GM12878 (cell line): ENCODE results near the gene ZNF771. TPM values are rescaled to one million over a fixed set of nuclear protein-coding genes. Genes with fewer than 3 reads are reported as not detected.
A peak's percentile ranks its signal among the peaks of the same experiment; 100 is the strongest.

Source experiments
- ATAC-seq: fragments of 200-7000 bp; cut with Tn5 transposase; 3 replicates; pipeline ENCODE4 v1.9.1; 2020; ENCODE audit warnings: mild to moderate bottlenecking, moderate library complexity
- BruUV-seq: library from RNA; stranded (reverse); fragments of 400-500 nt; replicated peaks from 2 replicates; lab custom pipeline; 2021; lab: Mats Ljungman, UMichigan
- CTCF ChIA-PET: fragments of 300-600 bp; sonication (Branson Sonifier 250); formaldehyde crosslinking; extraction: SDS; loops from one replicate; lab custom pipeline; 2021; ENCODE audit warnings: inconsistent platforms; lab: Yijun Ruan, JAX
- POLR2A ChIA-PET: fragments of 350-600 bp; formaldehyde crosslinking; extraction: SDS; loops from one replicate; lab custom pipeline; 2021; ENCODE audit warnings: inconsistent platforms; lab: Charles Lee
- RAD21 ChIA-PET: fragments of 300-600 bp; sonication (Branson Sonifier 250); formaldehyde crosslinking; loops from one replicate; lab custom pipeline; 2023; ENCODE audit warnings: antibody characterized with exemption; ENCODE audit not compliant: unreplicated experiment; lab: Charles Lee
- SMC1A ChIA-PET: fragments of 300-600 bp; sonication (Branson Sonifier 250); formaldehyde crosslinking; loops from one replicate; lab custom pipeline; 2023; ENCODE audit not compliant: unreplicated experiment, uncharacterized antibody; lab: Charles Lee
- DNase-seq: peaks from one replicate; pipeline ENCODE4 v3.0.0-alpha.2; 2011; ENCODE audit warnings: low read depth, low spot score
- FAIRE-seq: peaks from 3 replicates; lab custom pipeline; 2011; peaks lifted over from hg19 to GRCh38; lab: Jason Lieb, UNC
- H2AFZ ChIP-seq: 2 replicates; pipeline ENCODE4 v1.6.0; 2011; ENCODE audit warnings: low read depth, low read length, control low read depth; ENCODE audit not compliant: control insufficient read depth
- H3K27ac ChIP-seq: 2 replicates; pipeline ENCODE4 v1.5.1; 2011; ENCODE audit warnings: control low read depth; ENCODE audit not compliant: control insufficient read depth, insufficient read depth
- H3K27me3 ChIP-seq, 2 experiments: replicated peaks in 1 of 2; 2 replicates each; pipeline versions ENCODE4 v1.6.0 to v1.6.1; 2011; ENCODE audit warnings: low read length in 1 of 2; ENCODE audit not compliant: control insufficient read depth in 2 of 2, insufficient read depth in 2 of 2
- H3K36me3 ChIP-seq, 2 experiments: 2 replicates each; pipeline ENCODE4 v1.5.1; 2011; ENCODE audit warnings: low read length in 1 of 2; ENCODE audit not compliant: control insufficient read depth in 2 of 2, insufficient read depth in 2 of 2
- H3K4me1 ChIP-seq: 2 replicates; pipeline ENCODE4 v1.6.1; 2011; ENCODE audit warnings: mild to moderate bottlenecking, low read length, moderate library complexity, mixed read lengths; ENCODE audit not compliant: control insufficient read depth, insufficient read depth
- H3K4me2 ChIP-seq: 2 replicates; pipeline ENCODE4 v1.6.0; 2011; ENCODE audit warnings: control low read depth; ENCODE audit not compliant: control insufficient read depth, insufficient read depth
- H3K4me3 ChIP-seq: fragments of 200-600 bp; sonication (generic); 2 replicates; pipeline ENCODE4 v1.5.1; 2016
- H3K79me2 ChIP-seq: 2 replicates; pipeline ENCODE4 v1.6.0; 2011; ENCODE audit warnings: low read length; ENCODE audit not compliant: control insufficient read depth, insufficient read depth
- H3K9ac ChIP-seq: 2 replicates; pipeline ENCODE4 v1.8.0; 2011; ENCODE audit warnings: low read length, control low read depth, mixed read lengths; ENCODE audit not compliant: control insufficient read depth, insufficient read depth
- H3K9me3 ChIP-seq: replicated peaks from 3 replicates; pipeline ENCODE4 v1.5.1; 2011; ENCODE audit warnings: mild to moderate bottlenecking, low read length; ENCODE audit not compliant: control insufficient read depth, insufficient read depth
- H4K20me1 ChIP-seq: 2 replicates; pipeline ENCODE4 v1.6.0; 2011; ENCODE audit not compliant: control insufficient read depth, insufficient read depth
- DPF2 ChIP-seq: fragments of 450-650 bp; IDR thresholded peaks from 2 replicates; pipeline ENCODE4 v1.6.1; 2017; ENCODE audit warnings: mild to moderate bottlenecking
- HCFC1 ChIP-seq: fragments of 150-350 bp; IDR thresholded peaks from 2 replicates; pipeline ENCODE4 v1.6.1; 2014; ENCODE audit warnings: low read length
- IKZF2 ChIP-seq, 2 experiments: fragments of 450-650 bp; IDR thresholded peaks; 2 replicates each; pipeline ENCODE4 v1.6.1; 2017; ENCODE audit warnings: mild to moderate bottlenecking in 2 of 2, moderate library complexity in 2 of 2
- JUND ChIP-seq: IDR thresholded peaks from 2 replicates; pipeline ENCODE4 v1.6.1; 2012; ENCODE audit warnings: low read depth, mild to moderate bottlenecking, low read length, improper control_type of control experiment, moderate library complexity
- NRF1 ChIP-seq: conservative IDR thresholded peaks from 2 replicates; pipeline ENCODE4 v1.6.1; 2011; ENCODE audit warnings: mild to moderate bottlenecking, low read depth, low read length, improper control_type of control experiment
- SMC3 ChIP-seq: IDR thresholded peaks from 2 replicates; pipeline ENCODE4 v1.6.1; 2011; ENCODE audit warnings: low read length, improper control_type of control experiment, borderline replicate concordance
- SRF ChIP-seq, 2 experiments: IDR thresholded peaks; 2 replicates each; pipeline ENCODE4 v1.6.1; 2011; ENCODE audit warnings: low read depth in 2 of 2, low read length in 2 of 2, mild to moderate bottlenecking in 1 of 2, moderate library complexity in 1 of 2
- TCF12 ChIP-seq: IDR thresholded peaks from 2 replicates; pipeline ENCODE4 v1.6.1; 2011; ENCODE audit warnings: low read depth, mild to moderate bottlenecking, low read length
- WGBS: methylation state at CpG from one replicate; pipeline ENCODE4 v1.1.6; 2016; ENCODE audit warnings: low lambda C conversion rate; ENCODE audit not compliant: insufficient replicate concordance, insufficient coverage; ENCODE audit errors: missing lambda C conversion rate; 5-methylcytosine and 5-hydroxymethylcytosine counted together
- in situ Hi-C: fragments of 300-500 bp; cut with MboI; formaldehyde crosslinking; loops from 9 replicates; pipeline ENCODE4 v1.14.3; 2018; ENCODE audit warnings: mixed read lengths
- intact Hi-C: fragments of 100-400 bp; cut with micrococcal nuclease; formaldehyde crosslinking; loops from one replicate; pipeline ENCODE4 v1.14.2; 2022; ENCODE audit not compliant: unreplicated experiment
- polyA plus RNA-seq, 11 experiments: library from polyadenylated mRNA; depleted of rRNA in 4 of 11; unstranded in 6 of 11; stranded (reverse) in 5 of 11; fragments of >200 nt; fragmentation: Nextera tagmentation in 4 of 11; fragmentation: Illumina TruSeq in 1 of 11; extraction: Ambion mirVana in 4 of 11; extraction: Trizol in 1 of 11; gene quantifications; 1 replicate in 1 of 11; 2 replicates in 10 of 11; pipeline versions ENCODE4 v1.2.1 to v1.2.3, GENCODE V29; 2011 to 2016; ENCODE audit warnings: inconsistent platforms in 2 of 11, missing spikeins in 2 of 11, low read depth in 1 of 11
- total RNA-seq, 4 experiments: library from RNA; depleted of rRNA in 3 of 4; stranded (reverse); fragments of >200 nt in 3 of 4; fragmentation: Illumina TruSeq in 1 of 4; extraction: Trizol in 1 of 4; gene quantifications; 2 replicates each; pipeline versions ENCODE4 v1.2.1 to v1.2.3, GENCODE V29; 2013 to 2021
- TF ChIP-seq, protein P1 (sequence below): fragments of 450-650 bp; IDR thresholded peaks from 2 replicates; pipeline ENCODE4 v1.6.1; 2017; ENCODE audit warnings: low read depth, mild to moderate bottlenecking, moderate library complexity
- TF ChIP-seq, protein P2 (sequence below): fragments of 450-650 bp; IDR thresholded peaks from 2 replicates; pipeline ENCODE4 v1.6.1; 2016; ENCODE audit warnings: mild to moderate bottlenecking

Gene ZNF771
- total and polyA plus RNA-seq, 10 of the 15 experiments (the other 5 are each of a cell fraction or from before 2014, with no cell fraction given), result 0.98 to 7.6 (median 3.7) TPM

DNA sequence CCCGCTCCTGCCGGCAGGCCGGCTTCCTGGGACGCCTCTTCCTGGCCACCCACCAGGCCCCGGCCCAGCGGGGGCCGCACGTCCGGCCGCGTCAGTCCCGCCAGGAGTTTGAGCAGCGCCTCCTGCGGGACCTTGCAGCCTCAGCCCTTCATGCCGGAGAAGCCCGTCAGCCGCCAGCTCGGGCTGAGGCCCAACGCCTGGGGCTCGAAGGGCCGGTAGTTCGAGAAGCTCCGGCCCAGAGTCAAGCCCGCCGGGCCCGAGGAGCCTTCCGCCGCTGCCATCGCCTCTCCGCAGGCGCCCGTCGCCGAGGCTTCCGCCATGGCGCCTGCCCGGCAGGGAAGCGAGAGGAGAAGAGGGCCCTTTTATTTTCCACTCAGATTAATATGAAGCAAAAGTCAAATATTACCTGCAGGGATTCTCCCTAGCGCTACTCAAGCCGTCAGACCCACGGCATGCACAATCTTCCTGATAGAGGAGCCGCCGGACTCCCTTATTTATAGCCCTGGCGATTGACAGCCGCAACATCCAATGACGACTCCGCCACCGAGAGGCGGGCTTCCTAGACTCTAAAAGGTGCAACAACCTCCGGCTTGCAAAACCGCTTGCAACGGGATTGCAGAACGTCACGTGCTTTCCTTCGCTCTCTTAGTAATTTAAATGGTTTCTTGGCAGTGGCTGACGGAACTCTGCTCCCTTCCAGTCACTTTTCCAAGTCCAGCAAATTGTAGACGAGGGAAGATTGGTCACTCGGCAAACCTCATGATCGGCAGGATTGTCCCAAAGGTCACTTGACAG lies 38.2 kb downstream of the ZNF771 start, which contains the start of gene SEPHS2 (continued):
- TF ChIP-seq, protein P1, sequence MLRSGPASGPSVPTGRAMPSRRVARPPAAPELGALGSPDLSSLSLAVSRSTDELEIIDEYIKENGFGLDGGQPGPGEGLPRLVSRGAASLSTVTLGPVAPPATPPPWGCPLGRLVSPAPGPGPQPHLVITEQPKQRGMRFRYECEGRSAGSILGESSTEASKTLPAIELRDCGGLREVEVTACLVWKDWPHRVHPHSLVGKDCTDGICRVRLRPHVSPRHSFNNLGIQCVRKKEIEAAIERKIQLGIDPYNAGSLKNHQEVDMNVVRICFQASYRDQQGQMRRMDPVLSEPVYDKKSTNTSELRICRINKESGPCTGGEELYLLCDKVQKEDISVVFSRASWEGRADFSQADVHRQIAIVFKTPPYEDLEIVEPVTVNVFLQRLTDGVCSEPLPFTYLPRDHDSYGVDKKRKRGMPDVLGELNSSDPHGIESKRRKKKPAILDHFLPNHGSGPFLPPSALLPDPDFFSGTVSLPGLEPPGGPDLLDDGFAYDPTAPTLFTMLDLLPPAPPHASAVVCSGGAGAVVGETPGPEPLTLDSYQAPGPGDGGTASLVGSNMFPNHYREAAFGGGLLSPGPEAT, result peak; percentile 44; the same call in 1 of the 2 replicates
- TF ChIP-seq IKZF2 (IDR thresholded peaks at IDR 0.05) (peak; percentile 33 to 47; a peak in 2 of 4 replicates), JUND (no peak), SMC3 (peak; percentile 13; the same call in 1 of the 2 replicates), TCF12 (no peak), HCFC1 (0 out of 2 replicates have a peak, but pooled peaks have one; percentile 4)
- TF ChIP-seq, all 136 proteins: peak for 59

DNA sequence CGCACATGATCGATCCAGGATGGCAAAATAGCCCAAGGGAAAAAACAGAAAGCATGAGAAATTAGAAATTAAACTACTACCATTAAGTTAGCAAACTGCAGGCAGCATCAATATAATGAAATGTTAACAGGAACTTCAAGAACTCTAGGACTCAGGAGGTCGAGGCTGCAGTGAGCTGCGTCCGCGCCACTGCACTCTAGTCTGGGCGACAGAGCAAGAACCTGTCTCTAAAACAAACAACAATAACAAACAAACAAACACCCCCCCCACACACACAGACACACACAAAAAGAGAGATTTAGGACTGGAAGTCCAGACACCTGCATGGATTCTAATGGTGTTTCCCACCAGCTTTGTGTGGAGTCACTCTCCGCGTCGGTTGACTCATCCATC lies 38.8 kb downstream of the ZNF771 start:
- Histone ChIP-seq H3K27me3 (no peaks in the 10 kb centered on the region), H2AFZ (peak overlapping the region; percentile 89), H3K4me2 (peak overlapping the region; percentile 58), H3K9me3 (no peaks in the 10 kb centered on the region), H3K27ac (peak overlapping the region; percentile 16; the same call in 1 of the 2 replicates), H4K20me1 (no peaks in the 10 kb centered on the region), H3K79me2 (peaks cover 18% of the 10 kb centered on the region), H3K9ac (peak overlapping the region; percentile 96), H3K4me3 (peak overlapping the region; percentile 79; the same call in 1 of the 2 replicates), H3K36me3 (peaks cover 0 to 2% of the 10 kb centered on the region in 2 experiments; a peak in 3 of 4 replicates), H3K4me1 (peaks cover 14% of the 10 kb centered on the region)
- TF ChIP-seq IKZF2 (IDR thresholded peaks at IDR 0.05) (0 out of 4 replicates have a peak, but pooled peaks of 1 of the 2 experiments have one; percentile 3), SRF (IDR thresholded peaks at IDR 0.05; ENCODE audit: low read depth in 2 of 2, low read length in 2 of 2) (no peak), DPF2 (no peak), NRF1 (no peak)
- TF ChIP-seq, protein P2, sequence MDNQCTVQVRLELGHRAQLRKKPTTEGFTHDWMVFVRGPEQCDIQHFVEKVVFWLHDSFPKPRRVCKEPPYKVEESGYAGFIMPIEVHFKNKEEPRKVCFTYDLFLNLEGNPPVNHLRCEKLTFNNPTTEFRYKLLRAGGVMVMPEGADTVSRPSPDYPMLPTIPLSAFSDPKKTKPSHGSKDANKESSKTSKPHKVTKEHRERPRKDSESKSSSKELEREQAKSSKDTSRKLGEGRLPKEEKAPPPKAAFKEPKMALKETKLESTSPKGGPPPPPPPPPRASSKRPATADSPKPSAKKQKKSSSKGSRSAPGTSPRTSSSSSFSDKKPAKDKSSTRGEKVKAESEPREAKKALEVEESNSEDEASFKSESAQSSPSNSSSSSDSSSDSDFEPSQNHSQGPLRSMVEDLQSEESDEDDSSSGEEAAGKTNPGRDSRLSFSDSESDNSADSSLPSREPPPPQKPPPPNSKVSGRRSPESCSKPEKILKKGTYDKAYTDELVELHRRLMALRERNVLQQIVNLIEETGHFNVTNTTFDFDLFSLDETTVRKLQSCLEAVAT, result peak; percentile 84
- intact Hi-C loops (loop anchor here (5.0 kb wide), 1 partner anchor 91 kb away; no protein-coding TSS in a partner anchor), in situ Hi-C loops (no loop called here)
- FAIRE-seq, result no peak
- ChIA-PET CTCF (interaction anchor here (1.0 to 8.2 kb wide), 5 partner anchors 11 to 152 kb away, joined by 3 to 60 read pairs (median 19); partner anchors contain the start of genes DCTPP1 and ZNF747), POLR2A (interaction anchor here (1.0 to 5.4 kb wide), 6 partner anchors 9 to 212 kb away, joined by 3 to 31 read pairs (median 4); partner anchors contain the start of genes FBRS and ZNF747), RAD21 (interaction anchor here (0.5 to 2.7 kb wide), 6 partner anchors 12 to 89 kb away, joined by 3 to 15 read pairs (median 7); partner anchors contain the start of genes DCTPP1 and ITGAL), SMC1A (interaction anchor here (0.7 to 19.4 kb wide), 4 partner anchors 11 to 162 kb away, joined by 3 to 431 read pairs (median 20); partner anchors contain the start of gene ITGAL)
- 79% methylated on average over 10 of the region's 10 CpGs for WGBS
- BruUV-seq, result TSS peak; percentile 75
- ATAC-seq, result no peak
- DNase-seq, result no peak
